T follicular helper cell (primary cell): Measurements from ENCODE around the gene PCBP4.

Experiments used
- DNase-seq: peaks from one replicate; pipeline ENCODE4 v3.0.0-alpha.2; 2020; ENCODE audit warnings: low read depth

Gene PCBP4

GRCh38 chr3:51955175-51955892, 11.9 kb downstream of the PCBP4 start, which contains the start of gene GPR62:
TSS of gene GPR62 (plus strand) at chr3:51955381. CDS start at chr3:51955653, 272 bp downstream.
- no peak for DNase-seq

- DNase-seq: no peak
Observed at GRCh38 chr3:51954713-51955112, 12.5 kb downstream of the PCBP4 start.

GRCh38 chr3:51954105-51954504, 13.1 kb downstream of the PCBP4 start:
- DNase-seq: no peak

GRCh38 chr3:51953445-51953844, 13.8 kb downstream of the PCBP4 start:
- no peak for DNase-seq

DNA sequence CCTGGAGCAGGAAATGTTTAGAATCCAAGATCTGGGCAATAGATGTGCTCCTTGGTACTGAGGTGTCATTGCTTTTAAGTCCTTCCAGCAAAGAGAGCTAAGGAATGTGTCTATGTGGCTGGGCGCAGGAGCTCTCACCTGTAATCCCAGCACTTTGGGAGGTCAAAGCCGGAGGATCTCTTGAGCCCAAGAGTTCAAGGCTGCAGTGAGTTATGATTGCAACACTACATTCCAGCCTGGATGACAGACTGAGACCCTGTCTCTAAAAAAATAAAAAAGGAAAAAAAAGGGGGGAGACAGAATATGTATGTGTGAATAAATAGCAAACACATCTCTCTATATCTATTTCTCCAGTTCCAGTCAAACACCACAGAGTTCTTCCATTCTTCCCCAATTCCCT, 16.4 kb downstream of the PCBP4 start:
- DNase-seq: no peak

- no peak for DNase-seq
Observed at GRCh38 chr3:51949121-51949520, 18.1 kb downstream of the PCBP4 start.

GRCh38 chr3:51948016-51948580, 19.2 kb downstream of the PCBP4 start:
- DNase-seq: no peak

DNA sequence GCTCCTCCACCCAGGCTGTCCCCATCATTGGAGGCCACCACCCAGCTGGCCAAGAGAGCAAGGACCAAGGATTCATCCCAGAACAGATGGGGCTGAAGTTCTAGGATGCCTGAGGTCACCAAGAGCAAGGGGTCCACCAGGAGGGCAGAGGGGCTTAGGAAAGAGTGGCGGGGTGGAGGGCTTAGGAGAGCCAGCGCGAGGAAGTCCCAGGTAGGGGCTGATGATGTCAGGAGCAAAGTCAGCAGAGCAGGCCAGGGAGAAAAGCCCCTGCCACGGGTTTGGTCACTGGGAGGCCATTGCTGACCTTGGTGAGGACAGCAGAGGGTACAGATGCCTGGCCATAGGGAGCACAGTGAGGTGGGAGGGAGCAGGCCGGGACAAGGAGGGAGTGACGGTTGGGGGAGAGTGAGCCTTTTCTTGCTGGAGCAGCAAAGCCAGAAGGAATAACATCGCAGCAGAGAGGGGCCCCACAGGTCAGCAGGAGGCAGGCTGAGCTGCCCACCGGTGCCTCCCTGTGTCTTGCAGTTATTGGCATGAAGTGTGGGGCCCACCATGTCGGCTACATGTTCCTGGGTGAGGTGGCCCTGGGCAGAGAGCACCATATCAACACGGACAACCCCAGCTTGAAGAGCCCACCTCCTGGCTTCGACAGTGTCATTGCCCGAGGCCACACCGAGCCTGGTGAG, 19.9 kb downstream of the PCBP4 start:
- no peak for DNase-seq

DNA sequence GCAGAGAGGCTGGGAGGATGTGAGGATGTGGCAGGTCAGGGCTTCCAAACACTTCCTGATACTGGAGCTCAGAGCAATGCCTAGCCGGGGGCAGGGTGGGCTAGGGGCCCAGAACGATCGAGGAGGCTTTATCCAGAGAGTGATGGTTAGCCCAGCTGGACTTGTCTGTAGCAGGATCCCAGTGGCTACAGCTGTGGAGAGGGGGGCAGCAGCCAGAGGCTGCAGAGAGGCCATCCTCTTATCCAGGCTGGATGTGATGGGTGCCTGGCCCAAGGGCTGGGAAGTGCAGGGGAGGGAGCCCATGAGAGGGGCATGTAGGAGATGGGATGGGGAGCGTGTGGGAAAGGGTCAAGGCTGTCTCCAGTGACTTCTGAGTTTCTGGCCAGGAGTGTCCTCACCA, 20.5 kb downstream of the PCBP4 start:
- no peak for DNase-seq

DNA sequence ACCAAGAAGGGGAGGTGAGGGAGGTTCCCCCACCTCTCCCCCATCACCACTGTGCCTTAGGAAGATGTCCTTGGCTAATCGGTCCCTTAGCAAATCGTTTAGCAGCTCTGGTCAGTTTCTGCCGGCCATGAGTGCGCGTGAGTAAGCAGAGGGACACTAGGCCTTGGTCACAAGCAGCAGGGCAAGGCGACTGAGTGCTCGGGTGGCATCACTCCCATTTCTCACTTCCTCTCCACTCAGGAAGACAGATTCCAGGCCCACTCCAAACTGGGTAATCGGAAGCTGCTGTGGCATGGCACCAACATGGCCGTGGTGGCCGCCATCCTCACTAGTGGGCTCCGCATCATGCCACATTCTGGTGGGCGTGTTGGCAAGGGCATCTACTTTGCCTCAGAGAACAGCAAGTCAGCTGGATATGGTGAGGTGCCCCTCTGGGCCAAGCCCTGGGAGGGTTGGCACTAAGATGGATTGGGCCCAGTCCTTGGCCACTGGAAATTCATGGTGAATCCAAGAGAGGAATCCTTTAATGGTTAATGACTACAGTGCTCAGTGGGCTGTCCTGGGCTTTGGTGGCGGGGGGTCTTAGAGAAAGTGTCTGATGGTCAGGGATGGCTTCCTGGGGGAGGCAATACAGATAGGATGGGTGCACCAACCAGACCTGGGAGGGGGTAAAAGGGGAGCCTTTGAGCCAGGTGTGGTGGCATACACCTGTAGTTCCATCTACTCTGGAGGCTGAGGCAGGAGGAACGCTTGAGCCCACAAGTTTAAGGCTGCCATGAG, 21.1 kb downstream of the PCBP4 start:
- DNase-seq: no peak

DNA sequence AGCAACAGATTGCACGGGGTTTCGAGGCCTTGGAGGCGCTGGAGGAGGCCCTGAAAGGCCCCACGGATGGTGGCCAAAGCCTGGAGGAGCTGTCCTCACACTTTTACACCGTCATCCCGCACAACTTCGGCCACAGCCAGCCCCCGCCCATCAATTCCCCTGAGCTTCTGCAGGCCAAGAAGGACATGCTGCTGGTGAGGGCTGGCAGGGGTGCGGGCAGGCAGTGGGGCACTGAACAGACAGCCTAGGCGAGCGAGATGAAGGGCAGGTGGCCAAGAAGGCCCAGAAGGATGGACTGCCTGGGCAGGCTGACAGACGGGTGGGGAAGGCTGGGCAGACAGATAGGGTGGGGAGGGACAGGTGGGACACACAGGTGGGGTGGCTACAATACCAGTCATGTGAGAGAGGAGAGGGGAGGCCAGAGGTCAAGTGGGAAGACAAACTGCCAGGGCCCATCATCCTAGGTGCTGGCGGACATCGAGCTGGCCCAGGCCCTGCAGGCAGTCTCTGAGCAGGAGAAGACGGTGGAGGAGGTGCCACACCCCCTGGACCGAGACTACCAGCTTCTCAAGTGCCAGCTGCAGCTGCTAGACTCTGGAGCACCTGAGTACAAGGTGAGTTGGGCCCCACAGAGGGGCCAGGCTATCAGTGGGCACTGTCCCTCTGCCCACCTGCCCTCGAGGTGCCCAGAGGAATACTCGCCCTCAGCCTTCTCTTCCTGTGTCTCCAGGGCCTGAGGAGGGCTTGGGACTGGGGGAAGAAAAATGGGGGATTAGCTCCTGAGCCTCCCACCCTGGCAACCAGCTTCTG, 22.0 kb downstream of the PCBP4 start:
- DNase-seq: no peak

DNA sequence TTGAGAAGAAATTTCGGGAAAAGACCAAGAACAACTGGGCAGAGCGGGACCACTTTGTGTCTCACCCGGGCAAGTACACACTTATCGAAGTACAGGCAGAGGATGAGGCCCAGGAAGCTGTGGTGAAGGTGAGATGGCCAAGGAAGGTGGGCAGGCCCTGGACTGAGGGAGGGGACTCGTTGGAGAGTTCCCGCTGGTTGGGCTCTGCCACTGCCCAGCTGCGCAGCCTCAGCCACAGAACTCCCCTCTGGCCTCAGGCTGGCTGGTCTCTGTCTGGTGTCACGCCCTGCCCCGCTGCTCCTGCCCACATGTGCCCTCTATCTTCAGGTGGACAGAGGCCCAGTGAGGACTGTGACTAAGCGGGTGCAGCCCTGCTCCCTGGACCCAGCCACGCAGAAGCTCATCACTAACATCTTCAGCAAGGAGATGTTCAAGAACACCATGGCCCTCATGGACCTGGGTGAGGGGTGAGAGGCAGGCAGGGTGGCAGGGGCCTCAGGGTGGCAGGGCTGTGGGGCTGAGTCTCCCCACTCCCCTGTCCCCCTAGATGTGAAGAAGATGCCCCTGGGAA, 22.7 kb downstream of the PCBP4 start:
- no peak for DNase-seq

- no peak for DNase-seq
Observed at GRCh38 chr3:51943451-51944391, 23.5 kb downstream of the PCBP4 start.

DNA sequence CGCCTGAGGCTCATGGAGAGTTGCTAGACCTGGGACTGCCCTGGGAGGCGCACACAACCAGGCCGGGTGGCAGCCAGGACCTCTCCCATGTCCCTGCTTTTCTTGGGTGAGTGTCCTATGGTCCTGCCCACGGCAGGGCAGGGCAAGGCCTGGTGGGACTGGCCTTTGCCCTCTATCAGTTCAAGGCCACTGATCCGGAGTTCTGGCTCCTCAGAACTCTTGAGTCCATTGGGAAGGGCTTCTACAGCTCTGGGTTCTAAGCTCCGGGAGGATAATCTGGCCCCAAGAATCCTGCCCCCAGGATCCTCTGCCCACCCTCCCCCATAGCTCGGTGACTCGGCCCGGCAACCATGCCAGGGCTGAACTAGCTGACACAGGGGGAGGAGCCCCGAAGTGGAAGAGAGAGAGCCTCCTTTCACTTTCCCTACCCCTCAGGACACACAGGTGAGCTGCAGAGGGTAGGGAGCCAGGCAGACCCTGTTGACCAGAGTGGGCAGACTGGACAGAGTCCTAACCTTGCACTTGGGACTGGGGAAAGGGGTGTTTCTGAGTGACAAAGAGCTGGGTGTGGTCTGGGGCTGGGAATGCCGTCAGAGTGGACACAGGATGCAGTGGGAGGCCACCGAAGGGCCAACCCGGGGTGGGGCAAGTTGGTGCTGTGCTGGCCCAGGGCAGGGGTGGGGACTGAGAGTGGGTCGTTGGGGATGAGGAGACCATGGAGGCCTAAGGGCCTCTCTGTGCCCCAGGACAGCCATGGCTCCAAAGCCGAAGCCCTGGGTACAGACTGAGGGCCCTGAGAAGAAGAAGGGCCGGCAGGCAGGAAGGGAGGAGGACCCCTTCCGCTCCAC, 24.4 kb downstream of the PCBP4 start:
- DNase-seq: peak; percentile 27

- DNase-seq: peak; percentile 99
Observed at GRCh38 chr3:51941798-51942602, 25.3 kb downstream of the PCBP4 start, which contains the start of the genes PARP3 and RRP9. TSS of gene PARP3 (plus strand) at chr3:51942363. CDS start at chr3:51943356, 993 bp downstream. TSS of gene RRP9 (minus strand) at chr3:51941904. CDS start at chr3:51941867, 37 bp downstream.

DNA sequence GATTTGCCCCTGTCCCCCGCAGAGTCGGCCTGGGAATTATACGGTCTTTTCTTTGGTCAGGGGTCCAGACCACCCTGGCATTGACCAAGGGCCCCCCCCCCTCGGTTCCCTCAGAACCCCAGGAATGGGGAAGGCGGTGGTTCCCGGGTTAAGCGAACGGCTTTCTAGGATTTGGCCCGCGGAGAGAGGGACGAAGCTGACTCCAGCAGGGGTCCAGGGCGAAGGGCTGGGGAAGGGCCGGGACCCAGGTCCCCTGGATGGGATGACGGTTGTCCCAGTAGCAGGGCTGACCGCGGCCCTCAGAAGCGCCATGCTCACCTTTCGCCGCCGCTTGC, 25.8 kb downstream of the PCBP4 start:
- no peak for DNase-seq

DNA sequence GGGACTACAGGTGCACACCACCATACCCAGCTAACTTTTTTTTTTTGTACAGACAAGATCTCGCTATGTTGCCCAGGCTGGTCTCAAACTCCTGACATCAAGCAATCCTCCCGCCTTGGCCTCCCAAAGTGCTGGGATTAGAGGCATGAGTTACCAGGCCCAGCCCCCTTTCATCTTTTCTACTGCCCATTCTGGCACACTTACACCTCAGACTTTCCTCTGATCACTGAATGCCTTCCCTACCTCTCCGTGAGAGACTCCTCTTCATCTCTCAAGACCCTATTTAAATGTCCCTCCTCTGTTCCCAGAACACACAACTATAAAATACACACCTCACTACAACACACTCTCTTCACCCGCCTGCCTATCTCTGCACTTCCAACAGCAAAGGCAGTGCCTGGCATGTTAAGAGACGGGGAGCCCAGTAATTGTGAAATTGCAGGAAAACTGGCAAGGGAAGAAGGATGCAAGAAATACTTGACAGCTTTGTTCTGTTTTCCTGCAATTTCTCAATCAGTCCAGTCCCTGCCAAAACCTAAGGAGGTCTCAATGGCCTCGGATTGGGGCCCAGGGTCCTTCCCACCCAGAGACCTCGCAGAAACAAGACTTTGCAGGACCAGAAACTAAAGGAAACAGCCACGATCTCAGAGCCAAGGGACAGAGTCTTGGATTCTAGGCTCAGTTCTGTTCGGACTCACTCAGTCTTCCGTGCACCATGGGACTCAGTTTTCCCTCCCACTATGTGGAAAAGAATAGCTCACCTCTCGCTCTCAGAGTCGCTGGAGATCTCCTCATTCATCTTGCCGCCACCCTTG, 26.4 kb downstream of the PCBP4 start:
- no peak for DNase-seq
